GM19324 (cell line): ENCODE measurements around the gene CIROP.

Experiments used
- ATAC-seq: cut with Tn5 transposase; IDR thresholded peaks from one replicate; pipeline ENCODE4 v1.9.1; 2021; ENCODE audit warnings: mild to moderate bottlenecking, moderate library complexity; ENCODE audit not compliant: unreplicated experiment, low FRiP score

The CIROP gene

DNA sequence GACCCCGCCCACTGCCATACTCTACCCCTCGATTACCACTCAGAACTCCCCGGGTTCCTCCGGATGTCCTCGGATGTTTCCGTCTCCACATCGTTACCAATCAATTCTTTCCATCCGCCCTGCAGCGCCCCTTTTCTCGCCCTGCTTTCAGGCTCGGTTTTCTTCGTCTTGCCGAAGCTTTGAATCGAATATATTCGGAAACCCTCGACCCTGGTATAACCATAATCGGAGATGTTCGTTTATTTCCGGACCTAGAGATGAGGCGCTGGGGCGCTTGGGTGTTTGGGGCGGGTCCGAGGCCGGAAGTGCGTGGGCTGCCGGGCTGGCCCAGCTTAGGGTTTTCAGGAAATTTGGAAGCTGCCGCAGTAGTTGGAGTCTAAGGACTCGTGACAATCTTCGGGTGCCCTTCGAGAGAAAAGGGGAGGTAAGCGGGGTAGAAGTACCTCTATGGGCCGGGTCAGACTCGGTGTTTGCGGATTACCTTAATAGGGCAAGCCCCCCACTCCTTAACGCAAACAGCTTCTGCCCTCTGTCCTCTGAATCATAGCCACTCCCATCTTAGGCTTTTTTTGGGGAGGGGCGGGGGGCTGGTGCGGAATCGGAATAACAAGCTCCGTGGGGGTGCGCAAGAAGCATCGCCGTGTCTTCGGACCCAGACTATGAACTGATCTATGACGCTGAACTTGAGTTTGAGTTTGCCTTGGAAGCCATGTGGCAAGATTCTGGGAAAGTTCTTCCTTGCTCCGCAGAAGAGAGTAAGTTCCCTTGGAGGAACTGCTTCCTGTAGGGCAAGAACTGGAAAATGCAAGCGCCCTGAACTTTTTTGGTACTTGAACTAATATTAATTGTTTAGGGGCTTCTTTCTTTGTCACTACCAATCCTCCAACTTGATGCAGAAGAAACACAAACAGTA lies 9.3 kb downstream of the CIROP start, which contains the start of gene C14orf119:
C14orf119 (plus strand) TSS at position 310 of the 913 bp plus-strand sequence. CDS start 2,154 bp downstream, outside the sequence.
- ATAC-seq: peak; percentile 96

DNA sequence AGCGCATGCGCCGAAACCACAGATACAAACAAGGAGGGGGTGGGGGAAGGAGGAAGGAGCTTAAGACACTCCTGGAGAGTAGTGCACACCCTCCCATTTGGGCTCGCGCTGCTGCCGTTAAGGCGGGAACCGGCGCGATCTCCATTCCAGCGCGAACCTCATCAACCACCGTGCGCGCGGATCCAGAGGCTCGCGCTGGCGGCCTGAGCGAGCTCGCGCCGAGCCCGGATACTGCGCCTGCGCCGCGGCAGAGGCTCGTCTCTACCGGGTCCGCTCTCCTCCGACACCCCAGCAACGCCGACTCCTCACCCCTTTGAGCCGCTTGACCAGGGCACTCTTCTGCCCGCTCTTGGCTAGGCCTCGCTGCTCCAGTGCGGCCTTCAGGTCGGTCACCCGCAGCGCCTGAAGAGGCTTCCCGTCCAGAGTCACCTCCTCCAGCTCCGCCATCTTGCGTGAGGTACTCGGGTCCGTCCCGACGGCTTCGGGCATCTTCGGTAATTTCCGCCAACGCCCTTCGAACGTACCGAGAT lies 10.1 kb downstream of the CIROP start, which contains the start of gene ACIN1:
ACIN1 (minus strand) TSS at position 471 of the 530 bp plus-strand sequence; CDS start at position 447, 24 bp downstream.
- ATAC-seq: peak; percentile 34

DNA sequence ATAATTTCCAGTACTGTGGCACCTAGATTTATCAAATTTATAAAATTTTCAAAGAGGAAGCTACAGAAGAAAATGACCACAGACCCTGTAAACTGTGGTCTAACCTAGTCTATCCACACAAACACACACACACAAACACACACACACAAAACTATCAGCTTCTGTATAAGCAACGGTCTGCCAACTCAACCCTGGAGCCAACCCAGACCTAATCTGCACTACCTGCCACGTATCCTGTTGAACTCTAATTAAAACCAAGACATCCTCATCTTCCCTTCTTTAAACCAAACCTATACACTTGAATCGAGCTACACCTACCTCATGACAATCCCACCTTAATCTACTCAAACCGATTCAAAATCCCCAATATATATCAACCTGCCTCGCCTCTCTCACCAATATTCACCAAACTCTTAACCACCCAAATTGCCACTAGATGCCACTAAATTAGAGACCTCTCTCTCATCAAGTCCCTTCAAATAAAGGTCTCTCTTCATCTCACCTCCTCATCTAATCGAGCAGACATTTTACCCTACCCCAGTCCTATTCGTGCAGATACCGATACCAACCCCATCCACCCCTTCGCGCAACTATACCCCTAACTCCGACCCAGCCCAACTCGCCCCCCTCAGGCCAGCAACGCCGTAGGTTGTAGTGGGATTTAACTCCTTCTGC lies 10.7 kb downstream of the CIROP start:
- ATAC-seq: no peak

- no peak for ATAC-seq
These were observed 11.3 kb downstream of the CIROP start for GRCh38 chr14:23093526-23093925.

- ATAC-seq: no peak
These were observed 11.7 kb downstream of the CIROP start for GRCh38 chr14:23093104-23093503.

DNA sequence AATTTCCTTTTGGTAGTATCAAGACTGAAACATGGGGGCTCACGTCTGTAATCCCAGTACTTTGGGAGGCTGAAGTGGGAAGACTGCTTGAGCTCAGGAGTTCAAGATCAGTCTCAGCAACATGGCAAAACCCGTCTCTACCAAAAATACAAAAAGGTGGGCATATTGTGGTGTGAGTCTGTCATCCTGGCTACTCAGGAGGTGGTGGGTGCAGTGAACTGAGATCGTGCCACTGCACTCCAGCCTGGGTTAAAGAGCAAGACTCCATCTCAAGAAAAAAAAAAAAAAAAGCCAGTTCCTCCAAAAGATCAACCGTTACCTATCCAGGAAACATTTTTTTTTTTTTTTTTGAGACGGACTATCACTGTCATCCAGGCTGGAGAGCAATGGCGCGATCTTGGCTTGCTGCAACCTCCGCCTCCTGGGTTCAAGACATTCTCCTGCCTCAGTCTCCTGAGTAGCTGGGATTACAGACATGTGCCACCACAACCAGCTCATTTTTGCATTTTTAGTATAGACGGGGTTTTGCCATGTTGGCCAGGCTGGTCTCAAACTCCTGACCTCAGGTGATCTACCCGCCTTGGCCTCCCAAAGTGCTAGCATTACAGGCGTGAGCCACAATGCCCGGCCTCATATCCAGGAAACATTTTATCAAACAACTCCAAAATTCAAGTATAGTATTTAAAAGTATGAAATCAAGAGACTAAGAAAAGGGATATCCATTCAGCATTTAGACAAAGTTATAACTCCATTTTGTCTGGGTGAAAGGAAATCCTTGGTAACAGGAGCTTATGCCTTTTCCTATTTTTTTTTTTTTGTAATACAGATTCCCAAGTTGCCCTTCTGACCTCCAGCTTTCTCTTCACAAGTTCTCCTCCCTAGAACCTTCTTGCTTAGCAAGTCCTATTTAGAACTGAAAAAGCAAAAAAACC lies 13.2 kb downstream of the CIROP start:
- ATAC-seq: no peak

DNA sequence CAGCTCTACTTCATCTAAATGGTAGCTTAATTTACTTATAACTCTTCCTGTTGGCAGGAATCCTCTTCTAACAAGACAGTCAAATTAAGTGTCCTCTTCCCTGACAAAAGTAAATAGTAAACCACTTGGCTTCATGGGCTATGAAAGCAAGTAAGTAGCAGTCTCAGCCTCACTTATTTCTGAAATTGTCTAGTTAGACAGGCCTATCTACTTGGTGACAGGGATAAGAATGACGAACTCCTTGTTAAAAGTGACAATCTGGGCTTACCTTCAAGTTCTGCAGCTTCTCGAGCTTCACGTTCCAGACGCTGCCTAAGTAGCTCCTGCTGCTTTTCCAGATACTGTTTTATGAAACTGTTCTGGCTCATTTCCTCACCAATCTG lies 14.5 kb downstream of the CIROP start:
- no peak for ATAC-seq

- ATAC-seq: no peak
These were observed 15.1 kb downstream of the CIROP start for GRCh38 chr14:23089498-23090253.

DNA sequence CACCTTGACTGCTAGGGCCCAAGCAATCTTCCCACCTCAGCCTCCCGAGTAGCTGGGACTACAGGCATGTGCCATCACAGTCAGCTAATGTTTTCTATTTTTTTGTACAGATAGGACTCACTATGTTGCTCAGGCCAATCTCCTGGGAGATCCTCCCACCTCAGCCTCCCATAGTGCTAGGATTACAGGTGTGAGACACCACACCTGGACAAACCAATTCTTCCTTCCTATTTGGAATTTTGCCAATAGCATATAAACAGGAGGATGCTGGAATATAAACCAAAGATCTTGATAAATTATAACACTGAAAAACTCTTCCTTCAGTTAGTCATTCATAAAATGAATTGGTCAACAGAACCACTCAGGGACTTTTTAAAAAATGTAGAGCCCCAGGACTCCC lies 18.2 kb downstream of the CIROP start:
- ATAC-seq: no peak

- no peak for ATAC-seq
These were observed 19.3 kb downstream of the CIROP start for GRCh38 chr14:23085458-23085857.

- no peak for ATAC-seq
These were observed 24.3 kb downstream of the CIROP start for GRCh38 chr14:23080474-23080873.

DNA sequence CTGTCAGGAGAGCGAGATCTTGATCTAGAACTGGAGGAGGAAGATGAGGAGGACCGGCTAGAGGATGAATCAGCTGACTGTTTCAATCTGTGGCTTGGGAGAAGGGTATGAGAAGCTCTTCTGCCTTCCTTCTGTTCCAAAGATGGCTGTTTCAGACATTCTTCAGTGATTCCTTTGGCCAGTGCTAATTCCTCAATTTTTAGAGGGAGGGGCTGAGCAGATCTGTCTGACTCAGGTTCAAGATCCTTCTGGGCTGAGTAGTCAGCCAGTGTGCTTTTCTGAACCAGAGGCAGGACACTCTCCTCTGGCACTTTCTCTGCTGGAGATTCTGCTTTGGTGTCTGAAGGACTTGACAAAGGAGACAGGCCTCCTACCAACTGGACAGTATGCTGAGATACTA lies 25.1 kb downstream of the CIROP start:
- no peak for ATAC-seq

- no peak for ATAC-seq
These were observed 26.1 kb downstream of the CIROP start for GRCh38 chr14:23078692-23079116.

DNA sequence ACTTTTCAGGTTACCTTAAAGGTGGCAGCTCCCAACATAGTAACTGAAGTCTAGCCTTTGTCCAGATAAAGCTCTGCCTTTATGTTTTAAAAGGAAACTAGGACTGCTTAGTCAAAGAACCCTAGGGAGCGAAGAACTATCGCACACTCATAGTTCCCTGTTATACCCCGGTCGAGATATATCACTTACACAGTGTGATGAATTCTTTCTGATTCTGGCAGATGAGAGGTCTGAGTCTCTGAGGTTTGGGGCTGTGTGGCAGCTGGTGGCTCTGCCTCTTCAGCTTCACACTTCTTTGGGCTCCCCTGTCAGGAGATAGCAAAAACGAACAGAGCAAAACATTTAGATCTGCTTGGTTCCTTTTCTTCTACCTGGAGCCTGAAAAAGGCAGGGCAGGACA lies 26.8 kb downstream of the CIROP start:
- no peak for ATAC-seq

DNA sequence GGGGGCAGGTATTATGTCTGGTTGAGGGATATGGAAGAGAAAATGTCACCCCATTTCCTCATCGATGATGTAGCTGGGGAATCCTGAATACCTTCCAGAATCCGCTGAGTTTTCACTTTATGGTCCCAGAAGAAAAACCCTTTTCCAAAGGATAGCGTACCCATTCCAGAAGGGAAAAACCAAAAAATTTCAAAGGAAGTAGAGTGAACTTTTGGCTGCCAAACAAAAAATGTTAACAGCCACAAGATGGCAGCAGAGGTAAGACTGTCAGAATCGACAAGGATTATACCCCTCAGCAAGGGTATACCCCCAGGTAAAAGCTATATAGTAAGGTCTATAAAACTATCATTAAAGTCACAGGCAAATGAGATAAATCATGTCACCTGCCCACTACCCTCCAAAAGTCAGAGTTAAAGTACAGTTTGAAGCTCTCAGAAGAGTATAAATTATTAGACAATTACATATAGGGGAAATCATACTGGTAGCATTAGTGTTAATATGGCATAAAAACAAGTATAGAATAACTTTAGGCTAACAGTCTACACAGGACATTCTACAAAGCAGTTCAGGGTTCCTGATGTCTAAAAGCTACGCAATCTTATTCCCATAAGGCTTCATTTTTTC lies 27.9 kb downstream of the CIROP start:
- ATAC-seq: no peak

- ATAC-seq: no peak
These were observed 29.9 kb downstream of the CIROP start for GRCh38 chr14:23074906-23075305.

DNA sequence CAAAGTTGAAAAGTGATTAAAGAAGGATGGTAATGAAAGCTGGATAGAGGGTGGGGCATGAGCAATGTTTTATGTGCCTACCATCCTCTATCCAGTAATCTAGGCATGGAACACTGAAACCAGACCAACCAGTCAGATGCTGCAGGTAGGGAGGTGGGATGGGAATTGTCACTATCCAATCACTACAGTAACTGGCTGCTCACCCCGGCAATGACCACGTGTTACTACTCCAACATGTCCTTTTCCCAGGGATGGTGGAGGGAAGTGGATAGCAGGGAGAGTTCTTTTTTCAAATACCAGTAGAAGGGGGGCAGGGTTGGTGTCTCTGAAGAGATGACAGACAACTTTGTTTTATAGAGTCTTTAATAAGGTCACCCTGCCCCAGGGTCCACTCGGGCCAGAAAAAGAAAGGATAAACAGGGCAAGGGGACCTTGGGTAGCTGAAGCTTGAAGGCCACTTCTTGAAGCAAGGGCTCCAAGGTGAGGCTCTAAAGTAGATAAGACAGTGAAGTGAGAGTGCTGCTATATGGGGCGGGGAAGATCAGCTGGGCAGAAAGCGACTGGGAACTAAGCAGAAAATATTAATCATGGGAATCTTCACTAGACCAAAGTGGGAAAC lies 32.8 kb downstream of the CIROP start:
- ATAC-seq: no peak

- ATAC-seq: peak; percentile 73
These were observed 33.4 kb downstream of the CIROP start for GRCh38 chr14:23071244-23071920.
